GM10266 (cell line): ENCODE data around the gene FGD6.

Experiments
- DNase-seq: peaks from one replicate; pipeline ENCODE4 v3.0.0; 2012; ENCODE audit errors: extremely low spot score
- TF ChIP-seq, protein P1 (sequence below): IDR thresholded peaks from 2 replicates; pipeline ENCODE4 v1.5.1; 2012; ENCODE audit warnings: mild to moderate bottlenecking, low read depth; ENCODE audit not compliant: control insufficient read depth, insufficient read depth; ENCODE audit errors: missing control alignments

The FGD6 gene

DNA sequence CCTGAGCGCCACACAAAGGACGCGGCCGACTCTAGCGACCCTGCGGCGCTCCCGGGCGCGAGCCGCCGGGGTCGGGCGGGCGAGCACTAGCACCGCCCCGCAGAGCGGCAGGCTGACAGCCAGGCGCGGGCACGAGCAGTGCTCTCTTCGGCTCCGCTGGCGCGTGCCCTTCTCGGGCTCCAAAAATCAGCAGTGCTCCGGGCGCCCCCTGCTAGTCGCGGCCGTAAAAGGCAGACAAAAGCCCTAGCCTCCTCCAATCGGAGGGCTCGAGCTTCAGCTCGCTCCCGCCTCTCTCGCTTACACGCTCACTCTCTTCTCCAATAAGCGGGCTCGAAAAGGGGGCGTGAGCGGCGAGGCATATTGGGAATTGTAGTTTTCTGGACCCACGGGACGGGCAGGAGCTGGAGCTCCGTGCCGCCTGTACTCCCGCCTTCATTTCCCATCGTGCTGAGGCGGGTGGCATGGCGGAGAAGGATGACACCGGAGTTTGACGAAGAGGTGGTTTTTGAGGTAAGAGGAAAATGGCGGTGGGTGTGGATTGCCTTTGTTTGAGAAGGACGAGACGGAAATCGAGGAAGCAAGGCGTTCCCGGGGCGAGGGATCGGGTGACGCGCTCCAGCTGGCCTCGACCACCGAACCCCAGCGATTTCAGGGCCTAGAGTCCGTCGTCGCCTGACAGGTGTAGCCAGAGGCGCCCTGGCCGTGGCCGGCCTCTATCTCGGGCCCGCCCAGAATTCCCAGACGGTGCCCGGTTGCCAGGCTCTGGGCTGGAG is at the start of gene FGD6, which contains the start of gene VEZT:
FGD6 (minus strand) TSS at position 91 of the 773 bp plus-strand sequence. CDS start 227 bp downstream, outside the sequence.
VEZT (plus strand) TSS at position 431 of the 773 bp plus-strand sequence; CDS start at position 475, 44 bp downstream.
- DNase-seq: peak; percentile 93
- TF ChIP-seq, protein P1, sequence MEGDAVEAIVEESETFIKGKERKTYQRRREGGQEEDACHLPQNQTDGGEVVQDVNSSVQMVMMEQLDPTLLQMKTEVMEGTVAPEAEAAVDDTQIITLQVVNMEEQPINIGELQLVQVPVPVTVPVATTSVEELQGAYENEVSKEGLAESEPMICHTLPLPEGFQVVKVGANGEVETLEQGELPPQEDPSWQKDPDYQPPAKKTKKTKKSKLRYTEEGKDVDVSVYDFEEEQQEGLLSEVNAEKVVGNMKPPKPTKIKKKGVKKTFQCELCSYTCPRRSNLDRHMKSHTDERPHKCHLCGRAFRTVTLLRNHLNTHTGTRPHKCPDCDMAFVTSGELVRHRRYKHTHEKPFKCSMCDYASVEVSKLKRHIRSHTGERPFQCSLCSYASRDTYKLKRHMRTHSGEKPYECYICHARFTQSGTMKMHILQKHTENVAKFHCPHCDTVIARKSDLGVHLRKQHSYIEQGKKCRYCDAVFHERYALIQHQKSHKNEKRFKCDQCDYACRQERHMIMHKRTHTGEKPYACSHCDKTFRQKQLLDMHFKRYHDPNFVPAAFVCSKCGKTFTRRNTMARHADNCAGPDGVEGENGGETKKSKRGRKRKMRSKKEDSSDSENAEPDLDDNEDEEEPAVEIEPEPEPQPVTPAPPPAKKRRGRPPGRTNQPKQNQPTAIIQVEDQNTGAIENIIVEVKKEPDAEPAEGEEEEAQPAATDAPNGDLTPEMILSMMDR: peak; percentile 59

GRCh38 chr12:95266254-95266653 is 49.0 kb upstream of the FGD6 start:
- TF ChIP-seq, protein P1: no peak
- DNase-seq: no peak

GRCh38 chr12:95265765-95266164 is 48.5 kb upstream of the FGD6 start:
- no peak for DNase-seq

GRCh38 chr12:95262808-95263207 is 45.5 kb upstream of the FGD6 start:
- TF ChIP-seq, protein P1: no peak
- no peak for DNase-seq

More at GRCh38 chr12:95265765-95266164, 48.5 kb upstream of the FGD6 start:
- TF ChIP-seq, protein P1: no peak

- TF ChIP-seq, protein P1: no peak
- no peak for DNase-seq
These were observed 43.8 kb upstream of the FGD6 start for GRCh38 chr12:95261109-95261508.

- TF ChIP-seq, protein P1: no peak
- no peak for DNase-seq
These were observed 42.1 kb upstream of the FGD6 start for GRCh38 chr12:95259368-95259767.

- DNase-seq: no peak
- TF ChIP-seq, protein P1: no peak
These were observed 41.5 kb upstream of the FGD6 start for GRCh38 chr12:95258803-95259202.
